PFSK-1 (cell line): Measurements from ENCODE around the gene MPPED1.

Source experiments
- POLR2AphosphoS5 ChIP-seq: IDR thresholded peaks from 2 replicates; pipeline ENCODE4 v1.6.1; 2012; ENCODE audit warnings: low read depth, mild to moderate bottlenecking, control low read depth, low read length, moderate library complexity
- REST ChIP-seq, 2 experiments: IDR thresholded peaks; 2 replicates each; pipeline versions ENCODE4 v1.6.1 to v1.8.0; 2011 to 2012; ENCODE audit warnings: low read depth in 2 of 2, low read length in 2 of 2, control low read depth in 1 of 2, inconsistent platforms in 1 of 2, mild to moderate bottlenecking in 1 of 2, moderate library complexity in 1 of 2; ENCODE audit not compliant: insufficient read depth in 1 of 2
- TAF1 ChIP-seq: IDR thresholded peaks from 2 replicates; pipeline ENCODE4 v1.6.1; 2012; ENCODE audit warnings: low read length, control low read depth, borderline replicate concordance; ENCODE audit not compliant: insufficient read depth

GRCh38 chr22:43398246-43398645, 13.6 kb upstream of the MPPED1 start:
- TF ChIP-seq TAF1, result no peak
- no peak for TF ChIP-seq POLR2AphosphoS5
- no peak for TF ChIP-seq REST (IDR thresholded peaks at IDR 0.05; ENCODE audit: insufficient read depth in 1 of 2, low read depth in 2 of 2, low read length in 2 of 2)
